AG04450 (cell line): ENCODE measurements around the gene DPYSL5. TPM values are rescaled to one million over a fixed set of nuclear protein-coding genes. Genes with fewer than 3 reads are reported as not detected.

Experiments
- CTCF ChIA-PET: fragments of 300-600, 350-600 bp; formaldehyde crosslinking; extraction: SDS; loops from one replicate; lab custom pipeline; 2022; ENCODE audit warnings: antibody characterized with exemption, inconsistent platforms; lab: Charles Lee
- POLR2A ChIA-PET: fragments of 350-600 bp; formaldehyde crosslinking; extraction: SDS; loops from one replicate; lab custom pipeline; 2021; ENCODE audit warnings: antibody characterized with exemption, inconsistent platforms; lab: Yijun Ruan, JAX
- DNase-seq: peaks from one replicate; pipeline ENCODE4 v3.0.0-alpha.2; 2011; ENCODE audit warnings: low read depth, low spot score
- H3K27ac ChIP-seq: one replicate; pipeline ENCODE4 v1.5.1; 2012; ENCODE audit warnings: low read depth, low read length, control low read depth
- H3K27me3 ChIP-seq: one replicate; pipeline ENCODE4 v1.6.0; 2012; ENCODE audit warnings: low read length; ENCODE audit not compliant: control insufficient read depth, insufficient read depth
- H3K4me3 ChIP-seq: 2 replicates; pipeline ENCODE4 v1.5.1; 2011; ENCODE audit warnings: mild to moderate bottlenecking, low read depth, low read length, control low read depth
- H3K9me3 ChIP-seq: 2 replicates; pipeline ENCODE4 v1.5.1; 2012; ENCODE audit warnings: low read length; ENCODE audit not compliant: control insufficient read depth, insufficient read depth
- CTCF ChIP-seq: IDR thresholded peaks from 2 replicates; pipeline ENCODE4 v1.5.1; 2011; ENCODE audit warnings: low read depth, low read length, control low read depth, inconsistent platforms
- polyA plus RNA-seq: library from polyadenylated mRNA; depleted of rRNA; stranded (reverse); fragments of >200 nt; gene quantifications from 2 replicates; pipeline ENCODE4 v1.2.3, GENCODE V29; 2011

Gene DPYSL5
- polyA plus RNA-seq, 1 experiment, result not detected

DNA sequence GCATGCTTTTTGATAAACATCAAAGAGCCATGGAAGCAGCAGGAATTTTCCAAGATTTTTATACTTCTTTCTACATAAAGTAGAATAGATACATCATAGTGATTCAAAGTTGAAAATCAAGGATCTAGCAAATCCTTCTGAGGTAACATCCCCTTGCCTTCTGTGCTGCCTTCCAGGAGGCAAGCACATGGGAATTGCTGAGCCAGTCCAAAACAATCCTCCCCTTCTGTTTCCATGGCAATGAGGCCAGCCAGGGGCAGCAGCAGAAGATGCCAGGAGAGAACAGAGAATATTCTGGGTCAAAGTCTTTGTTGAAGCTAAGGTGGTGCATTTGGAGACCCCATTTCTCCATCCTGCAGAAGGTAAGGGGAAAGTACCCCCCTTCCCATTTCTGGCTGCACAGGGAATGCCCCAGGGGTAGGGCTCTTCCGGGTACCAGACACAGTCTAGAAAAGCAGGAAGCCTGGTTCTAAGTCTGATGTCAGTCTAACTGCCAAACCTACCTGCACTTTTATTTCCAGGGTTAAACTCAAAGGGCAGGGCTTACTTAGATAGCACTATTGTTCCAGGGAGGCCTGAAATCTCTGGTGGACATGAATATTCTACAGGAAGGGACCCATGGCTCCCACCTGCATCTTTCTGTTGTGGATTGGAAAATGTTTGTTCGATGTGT is 40.0 kb upstream of the DPYSL5 start:
- POLR2A ChIA-PET, result no interaction called here
- no peak for DNase-seq
- CTCF ChIA-PET, result no interaction called here
- Histone ChIP-seq H3K27me3 (peaks cover 7% of the 10 kb centered on the region), H3K4me3 (no peak overlapping the region), H3K27ac (no peak overlapping the region), H3K9me3 (no peaks in the 10 kb centered on the region)
- no peak for TF ChIP-seq CTCF

DNA sequence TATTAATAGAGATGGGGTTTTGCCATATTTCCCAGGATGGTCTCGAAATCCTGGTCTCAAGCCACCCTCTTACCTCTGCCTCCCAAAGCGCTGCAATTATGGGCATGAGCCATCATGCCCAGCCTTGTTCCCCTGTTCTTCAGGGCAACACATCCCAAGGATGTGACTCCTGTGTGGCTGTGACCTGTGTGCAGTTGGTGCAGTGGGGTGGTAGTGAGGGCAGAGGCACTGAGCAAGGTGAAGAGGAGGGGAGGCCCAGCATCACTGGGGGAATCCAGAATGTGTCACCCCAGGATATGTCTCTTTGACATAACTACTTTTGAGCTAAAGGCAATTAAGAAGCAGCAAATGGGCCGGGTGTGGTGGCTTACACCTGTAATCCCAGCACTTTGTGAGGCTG is 38.7 kb upstream of the DPYSL5 start:
- Histone ChIP-seq H3K4me3 (no peak overlapping the region), H3K9me3 (peaks cover 3% of the 10 kb centered on the region; the same call in 1 of the 2 replicates), H3K27ac (no peak overlapping the region), H3K27me3 (peaks cover 7% of the 10 kb centered on the region)
- POLR2A ChIA-PET, result no interaction called here
- DNase-seq, result no peak
- no peak for TF ChIP-seq CTCF
- CTCF ChIA-PET, result no interaction called here

DNA sequence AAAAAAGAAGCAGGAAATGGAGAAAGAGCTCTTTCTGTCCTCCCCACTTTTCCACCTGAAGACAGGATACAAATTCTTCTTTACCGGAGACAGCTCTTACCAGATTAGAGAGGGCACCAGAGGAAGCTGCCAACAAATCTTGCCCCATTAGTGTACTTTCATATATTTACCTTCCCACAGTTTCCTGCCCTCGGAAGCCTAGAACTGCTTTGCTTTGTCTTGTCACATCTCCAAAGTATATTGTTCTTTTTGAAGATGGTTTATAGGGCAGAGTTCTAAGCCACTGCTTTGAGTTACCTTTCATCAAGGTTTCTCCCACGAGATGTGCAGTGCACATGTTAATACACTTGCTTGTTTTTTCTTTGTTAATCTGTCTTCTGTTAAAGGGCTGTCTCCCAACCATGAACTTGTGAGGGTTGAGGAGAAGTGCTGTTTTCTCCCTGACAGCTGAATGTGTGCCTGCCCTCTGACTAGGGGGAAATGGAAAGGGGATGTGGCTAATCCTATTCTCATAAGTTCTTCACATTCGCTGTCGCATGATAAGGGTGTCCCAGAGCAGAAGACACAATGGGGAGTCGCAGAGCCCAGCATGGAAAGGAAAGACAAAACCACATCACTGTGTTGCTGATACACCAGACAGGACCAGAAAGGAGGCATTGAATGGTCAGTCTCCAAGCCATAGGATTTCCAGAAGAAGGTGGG is 37.9 kb upstream of the DPYSL5 start:
- POLR2A ChIA-PET, result no interaction called here
- CTCF ChIA-PET, result no interaction called here

GRCh38 chr2:26811261-26811660 is 36.7 kb upstream of the DPYSL5 start:
- DNase-seq, result no peak
- CTCF ChIA-PET, result no interaction called here
- H3K4me3 ChIP-seq, result no peak overlapping the region
- TF ChIP-seq CTCF, result no peak
- peaks cover 7% of the 10 kb centered on the region; the same call in 1 of the 2 replicates for H3K9me3 ChIP-seq
- peaks cover 7% of the 10 kb centered on the region for H3K27me3 ChIP-seq
- POLR2A ChIA-PET, result no interaction called here
- H3K27ac ChIP-seq, result no peak overlapping the region

More for the DNA sequence above, 37.9 kb upstream of the DPYSL5 start:
- DNase-seq, result no peak
- Histone ChIP-seq H3K27me3 (peaks cover 7% of the 10 kb centered on the region), H3K4me3 (no peak overlapping the region), H3K9me3 (peaks cover 7% of the 10 kb centered on the region; the same call in 1 of the 2 replicates), H3K27ac (no peak overlapping the region)
- TF ChIP-seq CTCF, result no peak
